ENCODE measurements around the gene MFN1.

Gene MFN1

GRCh38 chr3:179432021-179432420 is 84.5 kb downstream of the MFN1 start:
- DNase-seq (ENCODE audit: low spot score): peak; percentile 89

- DNase-seq (ENCODE audit: low spot score): no peak
Measured at GRCh38 chr3:179432451-179432850, 84.9 kb downstream of the MFN1 start.

- DNase-seq (ENCODE audit: low spot score): peak; percentile 48
Measured at GRCh38 chr3:179436517-179436916, 89.0 kb downstream of the MFN1 start.

- DNase-seq (ENCODE audit: low spot score): no peak
Measured at GRCh38 chr3:179438841-179439240, 91.3 kb downstream of the MFN1 start.

Data from pons (tissue), 1 donor.